Activated naive CD4-positive, alpha-beta T cell treated with anti-CD3 and anti-CD28 coated beads, Interleukin-2, amount 50 U/mL, for 16 hours (primary cell): Measurements from ENCODE around the gene ADRA1B.
A peak's percentile ranks its signal among the peaks of the same experiment; 100 is the strongest.
"Not testable (repeated sequence)": the region's sequence is repeated elsewhere in the genome, so short reads cannot be mapped to it uniquely, and the experiment has no call there.

ENCODE experiments used
- DNase-seq: peaks from one replicate; pipeline ENCODE4 v3.0.0-alpha.2; 2020

Gene ADRA1B

DNA sequence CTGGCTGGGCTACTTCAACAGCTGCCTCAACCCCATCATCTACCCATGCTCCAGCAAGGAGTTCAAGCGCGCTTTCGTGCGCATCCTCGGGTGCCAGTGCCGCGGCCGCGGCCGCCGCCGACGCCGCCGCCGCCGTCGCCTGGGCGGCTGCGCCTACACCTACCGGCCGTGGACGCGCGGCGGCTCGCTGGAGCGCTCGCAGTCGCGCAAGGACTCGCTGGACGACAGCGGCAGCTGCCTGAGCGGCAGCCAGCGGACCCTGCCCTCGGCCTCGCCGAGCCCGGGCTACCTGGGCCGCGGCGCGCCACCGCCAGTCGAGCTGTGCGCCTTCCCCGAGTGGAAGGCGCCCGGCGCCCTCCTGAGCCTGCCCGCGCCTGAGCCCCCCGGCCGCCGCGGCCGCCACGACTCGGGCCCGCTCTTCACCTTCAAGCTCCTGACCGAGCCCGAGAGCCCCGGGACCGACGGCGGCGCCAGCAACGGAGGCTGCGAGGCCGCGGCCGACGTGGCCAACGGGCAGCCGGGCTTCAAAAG, 55.7 kb downstream of the ADRA1B start:
- no peak for DNase-seq

DNA sequence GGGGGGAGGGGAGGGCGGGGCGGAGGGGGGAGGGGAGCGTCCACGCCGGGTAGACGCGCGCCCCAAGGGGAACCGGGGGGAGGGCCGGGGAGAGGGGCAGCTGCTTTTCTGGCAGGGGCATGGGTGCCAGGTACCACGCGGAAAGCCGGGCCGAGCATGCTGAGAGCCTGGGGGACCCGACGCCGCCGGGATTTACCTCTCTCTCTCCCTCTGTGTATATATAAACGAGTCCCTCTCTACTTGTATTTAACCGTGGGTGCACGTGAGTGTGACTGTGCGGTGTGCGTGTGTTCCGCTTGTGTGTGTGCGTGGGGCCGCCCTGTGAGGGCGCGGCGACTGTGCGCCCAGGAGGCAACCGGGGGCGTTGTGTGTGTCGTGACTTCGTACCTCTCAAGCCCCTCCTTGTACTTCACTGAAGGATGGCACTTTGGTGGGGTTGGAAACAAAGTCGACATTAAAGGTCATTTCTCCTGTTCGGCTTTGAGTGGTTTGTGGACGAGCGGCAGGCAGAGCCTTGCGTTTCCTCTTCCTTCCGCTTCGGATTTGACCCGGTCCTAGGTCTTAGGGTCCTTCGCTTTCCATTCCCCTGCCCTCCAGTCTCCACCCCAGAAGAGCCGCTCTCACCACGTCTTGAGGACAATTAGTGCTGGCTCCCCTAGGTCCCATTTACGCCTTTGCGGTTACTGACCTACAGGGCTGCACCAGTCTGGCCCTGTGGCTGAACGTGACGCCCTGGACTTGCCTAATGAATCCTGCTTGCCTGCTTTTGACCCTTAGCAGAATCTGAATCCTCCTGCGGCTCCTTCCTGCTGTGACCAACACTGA, 56.5 kb downstream of the ADRA1B start:
- no peak for DNase-seq

- no peak for DNase-seq
These were observed 59.3 kb downstream of the ADRA1B start for GRCh38 chr5:159975462-159976019.

- DNase-seq, result no peak
These were observed 60.6 kb downstream of the ADRA1B start for GRCh38 chr5:159976921-159977320.

- no peak for DNase-seq
These were observed 62.1 kb downstream of the ADRA1B start for GRCh38 chr5:159978358-159978757.

GRCh38 chr5:159982421-159983173, 66.3 kb downstream of the ADRA1B start:
- no peak for DNase-seq

DNA sequence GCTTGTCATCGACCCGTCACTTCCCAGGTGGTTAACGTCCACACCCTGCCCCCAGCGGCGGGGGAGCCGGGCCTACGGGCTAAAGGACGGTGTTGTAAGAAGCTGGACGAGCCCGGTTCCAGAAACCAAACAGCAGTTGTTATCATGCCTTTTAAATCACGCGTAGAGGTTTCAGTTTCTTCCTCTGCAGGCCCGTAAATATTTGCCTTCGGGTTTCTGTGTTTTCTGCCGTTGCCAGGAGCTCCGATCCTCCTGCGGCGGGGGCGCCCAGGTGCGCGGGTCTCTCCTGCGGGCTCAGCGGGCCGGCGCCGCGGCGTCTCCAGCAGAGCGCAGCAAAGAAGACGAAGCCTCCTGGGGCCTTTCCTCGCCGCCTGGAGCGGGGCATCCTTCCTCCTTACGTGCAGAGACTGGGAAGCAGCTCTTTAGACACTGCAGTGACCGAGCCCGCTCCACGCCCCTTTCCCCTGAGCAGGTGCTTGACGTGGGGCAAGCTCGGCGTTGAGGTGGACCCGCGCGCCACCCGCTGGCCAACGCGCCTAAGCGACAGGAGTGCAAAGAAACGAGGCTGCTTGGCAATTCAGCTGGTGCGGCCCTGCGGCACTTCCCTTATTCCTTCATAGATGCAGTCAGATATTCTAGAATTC, 70.9 kb downstream of the ADRA1B start:
- peak; percentile 78 for DNase-seq

DNA sequence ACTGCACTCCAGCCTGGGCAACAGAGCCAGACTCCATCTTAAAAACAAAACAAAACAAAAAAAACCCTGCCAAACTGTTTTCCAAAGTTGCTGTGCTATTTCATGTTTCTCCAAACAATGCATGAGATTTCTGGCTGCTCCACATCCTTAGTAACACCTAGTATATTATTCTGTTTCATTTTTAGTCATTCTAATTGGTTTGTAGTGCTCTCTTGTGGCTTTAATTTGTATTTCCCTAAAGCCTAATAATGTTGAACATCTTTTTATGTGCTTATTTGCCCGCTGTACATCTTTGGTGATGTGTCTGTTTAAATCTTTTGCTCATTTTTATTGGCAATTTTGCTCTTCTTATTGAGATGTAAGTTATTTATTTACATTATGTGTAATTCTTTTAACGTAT, 74.2 kb downstream of the ADRA1B start:
- DNase-seq, result no peak

DNA sequence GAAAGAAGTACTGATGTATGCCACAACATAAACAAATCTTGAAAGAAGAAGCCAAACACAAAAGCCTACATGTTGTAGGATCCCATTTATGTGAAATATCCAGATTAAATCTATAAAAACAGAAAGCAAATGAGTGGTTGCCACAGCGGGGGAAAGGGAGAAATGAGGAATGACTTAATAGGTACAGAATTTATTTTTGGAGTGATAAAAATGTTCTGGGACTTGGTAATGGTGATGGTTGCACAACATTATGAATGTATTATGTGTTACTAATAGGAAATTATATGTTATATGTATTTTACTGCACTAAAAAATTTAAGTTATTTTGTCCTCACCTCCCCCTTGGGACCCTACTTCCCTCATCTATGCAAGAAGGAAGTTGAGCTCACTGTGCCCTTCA, 76.3 kb downstream of the ADRA1B start:
- no peak for DNase-seq

DNA sequence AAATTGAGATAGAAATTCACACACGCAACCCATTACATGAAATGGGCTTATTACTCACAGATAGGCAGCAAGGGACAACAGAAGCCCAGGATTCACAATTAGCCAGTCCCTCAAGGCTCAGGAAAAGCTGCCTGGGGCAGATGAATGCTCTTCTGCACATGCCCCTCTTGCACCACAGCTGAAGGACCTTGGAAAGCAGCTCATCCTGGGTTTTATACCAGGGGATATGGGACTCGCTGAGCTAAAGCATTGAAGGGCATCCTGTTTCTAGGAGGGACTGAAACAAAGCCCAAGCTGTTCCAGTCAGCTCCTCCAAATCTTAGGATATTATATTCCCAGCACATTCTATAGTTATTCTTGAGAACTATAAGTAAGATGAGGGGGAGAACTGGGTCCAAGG, 76.9 kb downstream of the ADRA1B start:
- DNase-seq, result no peak

GRCh38 chr5:159995907-159996306, 79.6 kb downstream of the ADRA1B start:
- no peak for DNase-seq

- no peak for DNase-seq
These were observed 85.2 kb downstream of the ADRA1B start for GRCh38 chr5:160001457-160001856.

DNA sequence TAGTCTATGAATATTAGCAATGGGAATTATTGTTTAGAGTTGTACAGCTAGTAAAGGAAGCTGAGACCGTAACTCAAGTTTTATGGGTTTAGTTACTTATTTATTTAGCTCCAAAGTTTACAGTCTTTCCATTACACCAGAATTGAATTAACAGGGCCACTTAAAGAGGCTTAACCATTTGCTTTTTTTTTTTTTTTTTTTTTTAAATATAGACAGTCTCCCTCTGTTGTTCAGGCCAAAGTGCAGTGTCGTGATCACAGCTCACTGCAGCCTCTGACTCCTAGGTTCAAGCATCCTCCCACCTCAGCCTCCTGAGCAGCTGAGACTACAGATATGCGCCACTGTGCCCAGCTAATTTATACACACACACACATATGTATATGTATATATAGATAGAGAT, 91.2 kb downstream of the ADRA1B start:
- no peak for DNase-seq

DNA sequence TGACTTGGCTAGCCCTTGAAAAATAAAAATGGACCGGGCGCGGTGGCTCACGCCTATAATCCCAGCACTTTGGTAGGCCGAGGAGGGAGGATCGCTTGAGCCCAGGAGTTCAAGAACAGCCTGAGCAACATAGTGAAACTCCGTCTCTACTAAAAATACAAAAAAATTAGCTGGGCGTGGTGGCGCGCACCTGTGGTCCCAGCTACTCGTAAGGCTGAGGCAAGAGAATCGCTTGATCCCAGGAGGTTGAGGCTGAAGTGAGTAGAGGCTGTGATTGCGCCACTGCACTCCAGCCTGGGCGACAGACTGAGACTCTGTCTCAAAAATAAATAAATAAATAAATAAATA, 92.2 kb downstream of the ADRA1B start:
- DNase-seq, result not testable (repeated sequence)

GRCh38 chr5:160008877-160009590, 92.8 kb downstream of the ADRA1B start, which contains the start of gene TTC1:
TTC1 (plus strand) TSS chr5:160009139; CDS start chr5:160010529, 1,390 bp downstream.
- peak; percentile 88 for DNase-seq

DNA sequence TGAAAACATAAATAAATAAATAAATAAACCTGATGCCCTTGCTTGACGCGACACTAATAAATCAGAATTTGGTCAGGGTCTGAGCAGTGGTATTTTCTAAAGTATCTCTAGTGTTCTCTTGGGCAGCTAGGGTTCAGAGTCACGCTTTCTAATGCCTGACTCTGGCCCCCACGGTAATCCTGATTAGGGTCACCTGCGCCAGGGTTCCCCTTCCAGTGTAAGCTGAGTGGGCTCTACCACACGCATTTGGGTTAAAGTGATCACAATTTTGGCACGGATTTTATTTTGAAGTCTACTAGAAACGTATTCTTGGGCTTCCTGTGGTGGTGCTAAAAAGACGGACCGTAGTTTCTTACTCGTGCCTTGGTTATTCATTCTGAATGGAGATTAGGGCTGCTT, 93.3 kb downstream of the ADRA1B start:
- DNase-seq, result no peak

GRCh38 chr5:160011471-160011870, 95.2 kb downstream of the ADRA1B start:
- DNase-seq, result no peak

GRCh38 chr5:160014197-160014596, 97.9 kb downstream of the ADRA1B start:
- DNase-seq, result not testable (repeated sequence)

DNA sequence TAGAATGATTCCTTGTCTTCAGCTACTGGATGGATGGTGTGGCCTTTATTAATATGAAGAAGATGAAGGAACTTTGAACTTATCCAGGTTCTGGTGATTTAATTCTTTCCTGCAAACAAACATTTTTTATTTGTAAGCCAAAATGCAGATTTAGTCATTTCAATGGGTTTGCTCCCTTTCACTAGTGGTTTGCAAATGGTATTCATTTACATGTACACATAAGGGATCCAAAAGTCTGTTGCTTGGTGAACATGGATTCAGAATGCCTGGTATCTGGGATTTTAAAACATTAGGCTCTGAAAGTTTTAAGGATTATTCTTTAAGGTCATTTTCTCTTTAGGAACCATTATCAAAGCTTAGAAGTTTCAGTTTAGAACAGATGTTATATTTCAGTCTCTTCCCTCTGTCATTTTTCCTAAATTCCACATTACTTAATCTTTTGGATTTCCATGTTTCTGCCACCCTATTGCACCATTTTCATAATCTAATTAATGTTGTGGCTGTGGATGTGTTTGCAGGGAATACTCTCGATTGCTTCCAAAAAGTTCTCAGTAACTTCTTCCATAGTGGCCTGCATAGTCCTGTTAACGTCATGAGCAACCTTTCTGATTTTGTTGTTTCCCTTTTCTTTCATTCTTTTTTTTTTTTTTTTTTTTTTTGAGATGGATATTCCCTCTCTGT, 102.8 kb downstream of the ADRA1B start:
- DNase-seq, result no peak

DNA sequence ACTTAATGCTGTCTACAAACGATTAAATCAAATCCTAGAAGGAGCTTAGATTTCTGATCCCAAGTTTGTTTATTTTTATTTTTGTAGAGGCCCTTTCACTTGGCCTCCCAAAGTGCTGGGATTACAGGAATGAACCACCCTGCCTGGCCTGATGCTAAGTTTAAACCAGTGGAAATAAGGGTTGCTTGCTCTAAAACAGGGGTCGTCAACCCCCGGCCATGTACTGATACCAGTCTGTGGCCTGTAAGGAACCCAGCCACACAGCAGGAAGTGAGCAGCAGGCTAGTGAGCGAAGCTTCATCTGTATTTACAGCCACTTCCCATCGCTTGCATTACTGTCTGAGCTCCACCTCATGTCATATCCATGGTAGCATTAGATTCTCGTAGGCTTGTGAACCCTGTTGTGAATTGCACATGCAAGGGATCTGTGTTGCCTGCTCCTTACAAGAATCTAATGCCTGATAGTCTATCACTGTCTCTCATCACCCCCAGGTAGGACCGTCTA, 104.0 kb downstream of the ADRA1B start:
- DNase-seq, result no peak

- DNase-seq, result no peak
These were observed 104.7 kb downstream of the ADRA1B start for GRCh38 chr5:160020964-160021363.
